ENCODE data around the gene PCYT1A.

PCYT1A gene

GRCh38 chr3:196216089-196216564 lies 71.4 kb downstream of the PCYT1A start, which contains the start of gene SLC51A:
TSS of gene SLC51A (plus strand) at chr3:196216534. CDS start at chr3:196216713, 179 bp downstream.
- Histone ChIP-seq H3K4me2 (ENCODE audit: insufficient read depth, low read length) (no peak within 1 kb of the TSS), H3K4me1 (ENCODE audit: insufficient read depth, low read length) (peaks cover 27% of the 10 kb centered on the region), H3K9me3 (ENCODE audit: insufficient read depth, low read length, severe bottlenecking) (no peaks in the 10 kb centered on the region), H3K79me2 (ENCODE audit: insufficient read depth, low read length) (no peaks in the 10 kb centered on the region), H3K9ac (ENCODE audit: low read depth, low read length) (no peak within 1 kb of the TSS), H3K27me3 (ENCODE audit: insufficient read depth, low read length, poor library complexity) (no peaks in the 10 kb centered on the region), H4K20me1 (ENCODE audit: insufficient read depth, low read length) (no peaks in the 10 kb centered on the region), H3K4me3 (ENCODE audit: low read depth in 1 of 2, low read length in 2 of 2) (no peak within 1 kb of the TSS), H3K27ac (ENCODE audit: low read length) (no peak within 1 kb of the TSS), H3K36me3 (ENCODE audit: insufficient read depth, low read length) (no peaks in the 10 kb centered on the region), H2AFZ (ENCODE audit: low read depth, low read length) (no peak within 1 kb of the TSS)
- TF ChIP-seq EZH2 (IDR thresholded peaks at IDR 0.05; ENCODE audit: borderline replicate concordance, low read depth, low read length, severe bottlenecking) (no peak), CTCF (IDR thresholded peaks at IDR 0.05; ENCODE audit: borderline replicate concordance, extremely low read depth, low read length, poor library complexity, severe bottlenecking) (no peak)
- ATAC-seq (ENCODE audit: insufficient read depth, low read depth) = no peak
- DNase-seq = no peak

- Histone ChIP-seq H2AFZ (ENCODE audit: low read depth, low read length) (no peak overlapping the region), H3K4me2 (ENCODE audit: insufficient read depth, low read length) (no peak overlapping the region), H3K9me3 (ENCODE audit: insufficient read depth, low read length, severe bottlenecking) (no peaks in the 10 kb centered on the region), H4K20me1 (ENCODE audit: insufficient read depth, low read length) (no peaks in the 10 kb centered on the region), H3K4me3 (ENCODE audit: low read depth in 1 of 2, low read length in 2 of 2) (no peak overlapping the region), H3K27ac (ENCODE audit: low read length) (no peak overlapping the region), H3K36me3 (ENCODE audit: insufficient read depth, low read length) (no peaks in the 10 kb centered on the region), H3K79me2 (ENCODE audit: insufficient read depth, low read length) (no peaks in the 10 kb centered on the region), H3K9ac (ENCODE audit: low read depth, low read length) (no peak overlapping the region), H3K27me3 (ENCODE audit: insufficient read depth, low read length, poor library complexity) (no peaks in the 10 kb centered on the region), H3K4me1 (ENCODE audit: insufficient read depth, low read length) (peaks cover 27% of the 10 kb centered on the region)
- ATAC-seq (ENCODE audit: insufficient read depth, low read depth) = no peak
- DNase-seq = no peak
- TF ChIP-seq EZH2 (IDR thresholded peaks at IDR 0.05; ENCODE audit: borderline replicate concordance, low read depth, low read length, severe bottlenecking) (no peak), CTCF (IDR thresholded peaks at IDR 0.05; ENCODE audit: borderline replicate concordance, extremely low read depth, low read length, poor library complexity, severe bottlenecking) (no peak)
Observed at GRCh38 chr3:196215493-196216020, 72.0 kb downstream of the PCYT1A start.

GRCh38 chr3:196214783-196215441 lies 72.6 kb downstream of the PCYT1A start:
- H3K4me1 ChIP-seq (ENCODE audit: insufficient read depth, low read length) = peaks cover 25% of the 10 kb centered on the region
- TF ChIP-seq CTCF (IDR thresholded peaks at IDR 0.05; ENCODE audit: borderline replicate concordance, extremely low read depth, low read length, poor library complexity, severe bottlenecking) (no peak), EZH2 (IDR thresholded peaks at IDR 0.05; ENCODE audit: borderline replicate concordance, low read depth, low read length, severe bottlenecking) (no peak)
- H3K36me3 ChIP-seq (ENCODE audit: insufficient read depth, low read length) = no peaks in the 10 kb centered on the region
- H3K4me2 ChIP-seq (ENCODE audit: insufficient read depth, low read length) = no peak overlapping the region
- ATAC-seq (ENCODE audit: insufficient read depth, low read depth) (no peak), DNase-seq (no peak)
- H2AFZ ChIP-seq (ENCODE audit: low read depth, low read length) = no peak overlapping the region
- H3K27me3 ChIP-seq (ENCODE audit: insufficient read depth, low read length, poor library complexity) = no peaks in the 10 kb centered on the region
- no peaks in the 10 kb centered on the region for H4K20me1 ChIP-seq (ENCODE audit: insufficient read depth, low read length)
- H3K9ac ChIP-seq (ENCODE audit: low read depth, low read length) = no peak overlapping the region
- H3K79me2 ChIP-seq (ENCODE audit: insufficient read depth, low read length) = no peaks in the 10 kb centered on the region
- H3K4me3 ChIP-seq (ENCODE audit: low read depth in 1 of 2, low read length in 2 of 2) = no peak overlapping the region
- H3K9me3 ChIP-seq (ENCODE audit: insufficient read depth, low read length, severe bottlenecking) = no peaks in the 10 kb centered on the region
- no peak overlapping the region for H3K27ac ChIP-seq (ENCODE audit: low read length)

Data from DND-41 (cell line).